Measurements from ENCODE around the gene IGSF5.

DNA sequence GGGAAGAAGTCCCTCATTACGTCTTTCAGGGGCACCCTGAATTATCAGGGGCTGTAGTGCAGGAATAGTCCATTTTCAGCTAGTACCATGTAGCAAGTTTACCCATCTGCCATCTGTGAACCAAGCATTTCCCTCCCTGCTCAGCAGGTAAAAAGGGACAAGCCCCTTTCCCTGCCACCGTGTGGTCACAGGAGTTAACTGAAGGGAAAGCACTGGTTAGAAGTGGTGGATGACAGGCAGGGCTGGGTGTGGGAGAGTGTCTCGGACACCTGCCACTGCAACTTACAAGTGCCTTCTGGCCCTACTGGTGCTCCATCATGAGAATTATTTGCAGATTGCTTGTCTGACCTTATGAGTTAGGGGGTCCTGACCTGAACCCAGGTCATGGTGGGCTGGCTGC is 32.0 kb upstream of the IGSF5 start:
- TF ChIP-seq, protein P1, sequence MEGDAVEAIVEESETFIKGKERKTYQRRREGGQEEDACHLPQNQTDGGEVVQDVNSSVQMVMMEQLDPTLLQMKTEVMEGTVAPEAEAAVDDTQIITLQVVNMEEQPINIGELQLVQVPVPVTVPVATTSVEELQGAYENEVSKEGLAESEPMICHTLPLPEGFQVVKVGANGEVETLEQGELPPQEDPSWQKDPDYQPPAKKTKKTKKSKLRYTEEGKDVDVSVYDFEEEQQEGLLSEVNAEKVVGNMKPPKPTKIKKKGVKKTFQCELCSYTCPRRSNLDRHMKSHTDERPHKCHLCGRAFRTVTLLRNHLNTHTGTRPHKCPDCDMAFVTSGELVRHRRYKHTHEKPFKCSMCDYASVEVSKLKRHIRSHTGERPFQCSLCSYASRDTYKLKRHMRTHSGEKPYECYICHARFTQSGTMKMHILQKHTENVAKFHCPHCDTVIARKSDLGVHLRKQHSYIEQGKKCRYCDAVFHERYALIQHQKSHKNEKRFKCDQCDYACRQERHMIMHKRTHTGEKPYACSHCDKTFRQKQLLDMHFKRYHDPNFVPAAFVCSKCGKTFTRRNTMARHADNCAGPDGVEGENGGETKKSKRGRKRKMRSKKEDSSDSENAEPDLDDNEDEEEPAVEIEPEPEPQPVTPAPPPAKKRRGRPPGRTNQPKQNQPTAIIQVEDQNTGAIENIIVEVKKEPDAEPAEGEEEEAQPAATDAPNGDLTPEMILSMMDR (IDR thresholded peaks at IDR 0.05), result no peak
- no peak for TF ChIP-seq EZH2 (IDR thresholded peaks at IDR 0.05; ENCODE audit: borderline replicate concordance, insufficient read depth, low read depth, low read length, poor library complexity, severe bottlenecking)
